ENCODE measurements around the gene PLCB3. TPM values are rescaled to one million over a fixed set of nuclear protein-coding genes. Genes with fewer than 3 reads are reported as not detected.

Gene PLCB3
- total RNA-seq, 1 donor from 2014 or later: 28.4 TPM

DNA sequence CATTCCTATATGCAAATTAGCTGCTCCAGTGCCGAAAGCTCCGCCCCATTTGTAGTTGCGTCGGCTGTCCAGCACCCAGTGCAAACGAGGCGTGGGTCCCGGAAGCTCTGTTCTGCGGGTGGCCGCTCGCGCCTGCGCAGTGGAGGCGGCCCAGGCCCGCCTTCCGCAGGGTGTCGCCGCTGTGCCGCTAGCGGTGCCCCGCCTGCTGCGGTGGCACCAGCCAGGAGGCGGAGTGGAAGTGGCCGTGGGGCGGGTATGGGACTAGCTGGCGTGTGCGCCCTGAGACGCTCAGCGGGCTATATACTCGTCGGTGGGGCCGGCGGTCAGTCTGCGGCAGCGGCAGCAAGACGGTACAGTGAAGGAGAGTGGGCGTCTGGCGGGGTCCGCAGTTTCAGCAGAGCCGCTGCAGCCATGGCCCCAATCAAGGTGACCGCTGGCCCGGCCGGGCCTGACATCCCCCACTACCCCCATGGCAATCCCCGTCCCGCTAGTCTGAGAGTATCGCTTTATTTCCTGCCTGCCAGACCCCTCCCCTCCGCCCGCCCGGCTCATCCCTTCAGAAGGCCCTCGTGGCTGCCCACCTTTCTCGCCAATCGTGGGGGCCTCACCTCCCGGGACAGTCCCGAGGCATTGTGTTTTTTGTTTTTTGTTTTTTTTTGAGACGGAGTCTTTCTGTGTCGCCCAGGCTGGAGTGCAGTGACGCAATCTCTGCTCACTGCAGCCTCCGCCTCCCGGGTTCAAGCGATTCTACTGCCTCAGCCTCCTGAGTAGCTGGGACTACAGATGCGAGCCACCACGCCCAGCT is 66.8 kb downstream of the PLCB3 start, which contains the start of gene PRDX5:
TSS of gene PRDX5 (plus strand) at position 161 of the 805 bp plus-strand sequence. CDS start at position 256, 95 bp downstream.

Other genes starting within 250 kb of the PLCB3 start
- 0.09 and 0.16 TPM in 2 replicates for gene FLRT1, start 215.6 kb upstream of the PLCB3 start, total RNA-seq
- 16.9 and 17.7 TPM in 2 replicates for gene MACROD1, start 85.4 kb upstream of the PLCB3 start, total RNA-seq
- gene STIP1, start 65.4 kb upstream of the PLCB3 start, total RNA-seq: 87.2 and 125 TPM in 2 replicates
- 2.0 and 3.3 TPM in 2 replicates for gene FERMT3, start 44.8 kb upstream of the PLCB3 start, total RNA-seq
- gene TRPT1, start 25.3 kb upstream of the PLCB3 start, total RNA-seq: 29.6 and 35.1 TPM in 2 replicates
- gene NUDT22, start 25.3 kb upstream of the PLCB3 start, total RNA-seq: 37.1 and 57.7 TPM in 2 replicates
- 9.1 and 11.7 TPM in 2 replicates for gene DNAJC4, start 21.0 kb upstream of the PLCB3 start, total RNA-seq
- 21.6 and 22.1 TPM in 2 replicates for gene VEGFB, start 16.9 kb upstream of the PLCB3 start, total RNA-seq
- gene FKBP2, start 10.4 kb upstream of the PLCB3 start, total RNA-seq: 64.7 and 76.0 TPM in 2 replicates
- 93.2 and 113 TPM in 2 replicates for gene PPP1R14B, start 4.6 kb upstream of the PLCB3 start, total RNA-seq
- gene BAD, start 33.1 kb downstream of the PLCB3 start, total RNA-seq: 43.1 and 65.1 TPM in 2 replicates
- gene GPR137, start 34.3 kb downstream of the PLCB3 start, total RNA-seq: 6.5 and 7.9 TPM in 2 replicates
- gene KCNK4, start 39.8 kb downstream of the PLCB3 start, total RNA-seq: 0.09 TPM in 1 of 2 replicates, not detected in the other
- gene CATSPERZ, start 48.8 kb downstream of the PLCB3 start, total RNA-seq: 0.43 and 0.95 TPM in 2 replicates
- gene ESRRA, start 54.0 kb downstream of the PLCB3 start, total RNA-seq: 21.6 and 31.4 TPM in 2 replicates
- 240 and 246 TPM in 2 replicates for gene TRMT112, start 66.0 kb downstream of the PLCB3 start, total RNA-seq
- 399 and 404 TPM in 2 replicates for gene PRDX5, start 66.6 kb downstream of the PLCB3 start, total RNA-seq
- 1.3 and 1.7 TPM in 2 replicates for gene CCDC88B, start 88.7 kb downstream of the PLCB3 start, total RNA-seq
- gene RPS6KA4, start 107.6 kb downstream of the PLCB3 start, total RNA-seq: 28.7 and 37.2 TPM in 2 replicates